OCI-M1 (cell line): ENCODE data around the gene MCM5.
A peak's percentile ranks its signal among the peaks of the same experiment; 100 is the strongest.
"Not testable (repeated sequence)": the region's sequence is repeated elsewhere in the genome, so short reads cannot be mapped to it uniquely, and the experiment has no call there.

Source experiments
- DNase-seq: peaks from one replicate; lab custom pipeline; 2025; lab: John Stamatoyannopoulos, UW

MCM5 gene

GRCh38 chr22:35432228-35432905 lies 32.4 kb downstream of the MCM5 start:
- no peak for DNase-seq

GRCh38 chr22:35434061-35434710 lies 34.2 kb downstream of the MCM5 start:
- DNase-seq = no peak

DNA sequence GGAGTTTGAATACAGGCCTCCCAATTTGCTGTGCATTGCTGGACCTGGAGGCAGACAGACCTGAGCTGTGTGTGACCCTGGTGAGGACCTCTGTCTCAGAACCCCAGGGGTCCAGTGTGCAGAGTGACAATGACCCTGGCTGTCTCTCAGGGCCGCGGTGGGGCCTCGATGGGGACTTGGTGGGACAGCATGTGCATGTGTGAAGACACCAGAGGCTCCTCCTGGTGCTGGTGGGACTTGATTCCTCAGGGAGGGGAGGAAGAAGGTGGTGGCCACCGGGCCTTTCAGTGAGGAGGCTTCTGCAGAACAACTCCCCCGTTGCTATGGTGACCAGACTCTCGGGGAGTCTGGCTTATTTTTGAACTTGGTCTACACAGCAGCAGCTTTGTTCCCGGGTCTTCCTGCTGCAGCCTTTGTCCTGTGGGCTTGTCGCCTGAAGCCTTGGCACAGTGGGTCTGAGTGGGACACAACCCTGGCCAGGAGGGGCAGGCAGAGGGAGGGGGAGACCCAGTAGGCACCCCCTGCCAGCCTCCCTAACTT lies 35.3 kb downstream of the MCM5 start:
- no peak for DNase-seq

DNA sequence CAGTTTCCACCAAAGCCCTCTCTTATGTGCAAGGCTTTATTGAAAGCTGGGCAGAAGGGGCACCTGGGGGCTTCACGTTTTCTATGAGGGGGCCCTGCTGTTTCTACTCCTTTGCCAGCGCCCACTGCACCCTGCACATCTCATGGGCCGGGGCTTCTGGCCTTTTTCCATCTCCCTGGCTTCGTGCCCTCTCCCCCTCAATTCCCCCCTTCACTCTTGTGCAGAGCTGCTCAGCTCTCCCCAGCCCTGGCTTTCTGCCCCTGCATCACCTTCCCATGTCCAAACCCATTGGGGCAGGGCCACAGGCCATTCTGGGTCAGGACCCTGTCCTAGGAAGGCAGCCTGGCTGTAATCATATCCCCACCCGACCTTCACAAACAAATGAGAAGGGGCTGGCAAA lies 36.5 kb downstream of the MCM5 start:
- no peak for DNase-seq

DNA sequence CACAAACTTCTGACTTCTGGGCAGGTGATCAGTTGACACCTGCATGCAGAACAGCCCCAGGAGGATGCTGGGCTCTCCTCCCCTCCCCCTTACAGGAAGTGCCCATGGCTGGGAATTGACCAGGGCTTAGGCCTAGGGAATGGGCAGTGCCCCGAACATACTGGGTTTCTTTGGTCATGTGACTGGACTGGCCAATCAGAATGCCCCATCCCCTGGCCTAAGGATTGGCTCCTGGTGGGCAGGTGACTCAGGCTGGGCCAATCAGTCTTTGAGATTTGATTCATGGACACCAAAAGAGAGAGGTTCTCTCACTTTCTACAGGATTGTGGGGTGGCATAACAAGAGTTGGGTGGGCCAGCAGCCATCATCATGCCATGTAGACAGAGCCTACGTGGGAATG lies 37.1 kb downstream of the MCM5 start:
- DNase-seq = peak; percentile 30

- not testable (repeated sequence) for DNase-seq
Measured at GRCh38 chr22:35438673-35439364, 38.9 kb downstream of the MCM5 start.

- DNase-seq = no peak
Measured at GRCh38 chr22:35439365-35439717, 39.4 kb downstream of the MCM5 start.

DNA sequence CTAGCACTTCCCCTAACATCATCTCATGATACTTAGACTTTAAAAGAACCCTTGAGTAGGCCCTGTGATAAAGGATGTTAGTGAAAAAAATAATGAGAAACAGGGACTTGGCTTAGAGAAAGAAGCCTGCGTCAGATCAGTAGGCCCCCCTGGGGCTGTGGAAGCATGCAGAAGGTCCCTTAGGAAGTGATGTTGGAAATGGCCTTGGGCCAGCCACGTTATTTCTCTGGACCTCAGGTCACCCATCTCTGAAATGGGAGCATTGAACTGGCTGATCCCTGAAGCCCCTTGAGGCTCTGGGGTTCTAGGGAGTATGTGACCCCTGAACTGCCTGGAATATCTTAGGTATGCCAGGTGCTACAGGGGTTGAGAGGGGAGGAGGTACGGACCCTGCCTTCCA lies 40.2 kb downstream of the MCM5 start:
- DNase-seq = no peak

- DNase-seq = no peak
Measured at GRCh38 chr22:35441489-35442100, 41.7 kb downstream of the MCM5 start.

DNA sequence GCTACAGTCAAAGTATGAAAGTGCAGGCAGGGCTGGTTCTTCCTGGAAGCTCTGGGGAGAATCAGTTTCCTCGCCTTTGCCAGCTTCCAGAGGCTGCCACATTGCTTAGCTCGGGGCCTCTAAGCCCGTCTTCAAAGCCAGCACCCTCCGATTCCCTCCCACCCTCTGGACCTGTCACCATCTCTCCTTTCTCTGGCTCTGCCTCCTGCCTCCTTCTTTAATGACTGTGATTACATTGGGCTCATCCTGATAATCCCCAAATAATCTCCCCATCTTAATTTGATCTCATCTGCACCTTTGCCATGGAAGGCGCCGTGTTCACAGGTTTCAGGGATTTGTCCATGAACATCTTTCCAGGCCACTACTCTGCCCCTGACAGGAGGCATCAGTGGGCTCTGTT lies 42.5 kb downstream of the MCM5 start:
- no peak for DNase-seq

DNA sequence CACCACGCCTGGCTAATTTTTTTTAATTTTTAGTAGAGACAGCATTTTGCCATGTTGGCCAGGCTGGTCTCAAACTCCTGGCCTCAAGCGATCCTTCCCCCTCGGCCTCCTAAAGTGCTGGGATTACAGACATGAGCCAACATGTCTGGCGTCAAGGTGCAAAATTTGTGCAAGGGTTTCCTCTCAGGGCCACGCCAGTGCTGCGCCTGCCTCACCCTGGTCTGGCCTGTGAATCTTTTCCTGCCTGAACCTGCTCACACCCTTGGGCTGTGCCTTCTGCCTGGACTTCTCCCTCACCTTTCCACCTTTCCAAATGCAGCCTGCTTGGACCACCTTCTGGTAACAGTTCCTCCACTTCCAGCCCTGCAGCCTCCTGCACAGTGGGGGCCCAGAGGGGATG lies 43.4 kb downstream of the MCM5 start:
- DNase-seq = no peak

DNA sequence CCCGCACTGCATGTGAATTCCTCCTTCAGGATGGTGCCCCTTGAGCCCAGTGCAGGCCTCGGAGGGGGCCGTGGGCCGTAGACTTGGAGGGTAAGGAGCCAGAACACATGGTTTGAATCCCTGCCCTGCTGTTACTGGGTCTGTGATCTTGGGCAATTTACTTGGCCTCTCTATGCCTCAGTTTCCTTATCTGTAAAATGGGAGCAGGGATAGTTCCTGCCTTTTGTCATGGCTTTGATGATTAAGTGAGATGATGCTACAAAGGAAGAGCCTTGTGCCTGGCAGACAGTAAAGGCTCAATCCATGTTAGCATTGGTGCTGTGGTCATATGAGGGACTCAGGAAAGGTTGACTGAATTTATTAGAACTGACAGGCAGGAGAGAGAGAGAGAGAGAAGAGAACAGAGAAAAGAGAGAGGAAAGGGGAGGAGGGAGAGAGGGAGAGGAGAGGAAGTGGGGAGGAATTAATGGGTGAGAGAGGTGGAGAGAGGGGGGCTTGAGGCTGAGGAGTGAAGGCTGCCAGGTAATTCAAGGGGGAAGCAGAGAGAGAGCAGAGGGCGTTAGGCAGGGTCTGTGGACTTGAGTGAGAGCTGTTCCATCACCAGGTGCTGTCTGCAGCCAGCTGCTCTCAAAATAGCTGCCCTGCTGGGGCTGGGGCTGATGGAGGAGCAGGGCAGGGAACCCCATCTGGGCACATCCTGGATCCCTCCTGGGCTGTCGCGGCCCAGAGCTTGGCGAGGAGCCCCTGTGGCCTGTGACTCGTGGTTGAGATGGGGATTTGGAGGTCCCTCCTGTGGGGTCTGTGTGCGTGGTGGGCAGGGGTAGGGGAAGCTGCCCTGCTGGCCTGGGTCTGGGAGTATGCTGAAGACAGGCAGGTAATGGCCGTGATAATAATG lies 44.1 kb downstream of the MCM5 start:
- DNase-seq = no peak

- DNase-seq = no peak
Measured at GRCh38 chr22:35444685-35445399, 44.9 kb downstream of the MCM5 start.

- DNase-seq = no peak
Measured at GRCh38 chr22:35445933-35446332, 46.0 kb downstream of the MCM5 start.

- no peak for DNase-seq
Measured at GRCh38 chr22:35446365-35446764, 46.4 kb downstream of the MCM5 start.

DNA sequence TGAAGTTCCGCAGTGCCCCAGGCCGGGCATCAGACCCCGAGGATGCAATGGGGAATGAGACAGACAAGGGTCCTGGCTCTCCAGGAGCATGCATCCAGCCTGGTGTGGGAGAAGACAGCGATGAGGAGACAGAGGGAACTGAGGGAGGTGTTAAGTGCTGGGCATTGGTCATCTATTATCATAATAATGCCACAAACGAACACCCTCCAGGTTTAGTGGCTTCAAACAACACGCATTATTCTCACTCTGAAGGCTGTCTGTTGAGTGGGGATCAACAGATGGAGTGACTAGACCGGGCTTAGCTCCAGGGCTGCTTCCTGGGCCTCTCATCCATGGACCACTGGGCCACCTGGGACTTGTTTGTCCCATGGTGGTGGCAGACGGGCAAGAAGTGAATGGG lies 48.6 kb downstream of the MCM5 start:
- no peak for DNase-seq

GRCh38 chr22:35449829-35450689 lies 50.1 kb downstream of the MCM5 start:
- DNase-seq = no peak

DNA sequence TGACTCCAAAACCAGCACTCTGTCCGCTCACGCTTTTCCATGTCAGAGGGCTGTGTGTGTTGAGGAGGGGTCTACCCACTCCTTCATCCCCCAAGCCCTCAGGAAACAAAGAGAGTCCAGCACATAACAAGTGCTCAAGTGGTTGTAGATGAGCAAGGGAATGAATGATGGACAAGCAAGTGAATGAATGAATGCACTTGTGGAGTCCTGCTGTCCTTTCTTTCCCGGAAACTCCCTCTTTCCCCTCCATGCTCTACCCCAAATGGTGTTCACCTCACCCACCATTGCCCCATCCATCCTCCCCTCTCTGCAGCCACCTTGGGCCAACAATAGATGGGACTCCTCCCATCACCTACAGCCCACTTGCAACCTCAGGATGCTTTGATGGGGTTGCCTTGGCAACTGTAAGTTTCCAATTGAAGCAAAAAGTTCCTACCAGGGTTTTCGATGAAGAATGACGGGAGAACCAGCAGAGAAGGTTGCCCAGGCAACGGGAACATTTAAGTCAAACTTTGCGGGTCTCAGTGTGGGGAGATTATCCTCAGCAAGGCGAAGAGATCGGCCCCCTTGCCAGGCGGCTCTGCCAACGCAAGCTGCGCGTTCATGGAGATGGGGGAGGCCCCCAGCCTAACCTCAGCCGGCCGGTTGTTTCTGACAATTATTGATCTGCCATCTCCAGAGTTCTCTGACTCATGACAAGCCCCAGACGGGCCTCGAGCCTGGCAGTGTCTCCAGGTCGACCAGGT lies 51.1 kb downstream of the MCM5 start:
- DNase-seq = no peak

DNA sequence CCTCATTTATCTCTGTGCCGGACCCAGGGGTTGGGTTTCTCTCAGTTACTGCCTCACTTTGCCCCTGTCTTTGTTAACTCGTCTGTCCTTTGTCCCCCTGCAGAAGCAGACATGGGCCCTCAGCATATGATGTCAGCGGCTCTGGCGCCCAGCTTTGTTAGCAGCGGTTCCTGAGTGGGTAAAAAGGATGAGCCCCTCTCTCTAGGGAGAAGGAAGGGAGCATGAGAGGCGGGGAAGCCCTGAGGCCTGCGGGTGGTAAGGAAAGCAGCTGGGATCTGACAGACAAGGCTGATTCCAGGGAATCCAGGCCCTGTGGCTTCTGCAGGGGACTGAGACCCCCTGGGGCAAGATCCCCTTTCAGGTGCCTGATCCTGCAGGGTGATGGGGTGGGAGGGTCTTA lies 51.7 kb downstream of the MCM5 start:
- no peak for DNase-seq
